ENCODE results near the gene RHOV. TPM values are rescaled to one million over a fixed set of nuclear protein-coding genes. Genes with fewer than 3 reads are reported as not detected.

Gene RHOV
- total and polyA plus RNA-seq, 8 donors = 0.31 to 1.5 (median 0.56) TPM

DNA sequence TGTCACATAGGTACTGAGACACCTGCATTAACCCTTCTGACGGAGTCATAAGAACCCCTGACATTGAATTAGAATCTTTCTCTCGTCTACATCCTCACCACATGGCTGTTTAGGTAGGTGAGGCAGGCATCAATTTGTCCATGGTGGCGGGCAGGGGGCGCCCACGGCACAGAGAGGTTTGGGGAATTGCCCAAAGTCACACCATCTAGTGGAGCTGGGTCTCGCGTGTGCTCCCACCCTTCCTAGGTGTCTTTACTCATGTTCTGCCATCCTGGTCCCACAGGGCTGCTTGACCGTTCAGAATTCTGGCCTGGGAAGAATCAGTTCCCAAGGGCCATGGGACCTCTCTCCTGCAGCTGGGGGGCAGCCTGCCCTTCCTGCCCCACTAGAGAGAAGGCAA, 40.5 kb upstream of the RHOV start:
- TF ChIP-seq, protein P1, sequence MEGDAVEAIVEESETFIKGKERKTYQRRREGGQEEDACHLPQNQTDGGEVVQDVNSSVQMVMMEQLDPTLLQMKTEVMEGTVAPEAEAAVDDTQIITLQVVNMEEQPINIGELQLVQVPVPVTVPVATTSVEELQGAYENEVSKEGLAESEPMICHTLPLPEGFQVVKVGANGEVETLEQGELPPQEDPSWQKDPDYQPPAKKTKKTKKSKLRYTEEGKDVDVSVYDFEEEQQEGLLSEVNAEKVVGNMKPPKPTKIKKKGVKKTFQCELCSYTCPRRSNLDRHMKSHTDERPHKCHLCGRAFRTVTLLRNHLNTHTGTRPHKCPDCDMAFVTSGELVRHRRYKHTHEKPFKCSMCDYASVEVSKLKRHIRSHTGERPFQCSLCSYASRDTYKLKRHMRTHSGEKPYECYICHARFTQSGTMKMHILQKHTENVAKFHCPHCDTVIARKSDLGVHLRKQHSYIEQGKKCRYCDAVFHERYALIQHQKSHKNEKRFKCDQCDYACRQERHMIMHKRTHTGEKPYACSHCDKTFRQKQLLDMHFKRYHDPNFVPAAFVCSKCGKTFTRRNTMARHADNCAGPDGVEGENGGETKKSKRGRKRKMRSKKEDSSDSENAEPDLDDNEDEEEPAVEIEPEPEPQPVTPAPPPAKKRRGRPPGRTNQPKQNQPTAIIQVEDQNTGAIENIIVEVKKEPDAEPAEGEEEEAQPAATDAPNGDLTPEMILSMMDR (IDR thresholded peaks at IDR 0.05) = no peak
- ATAC-seq (no peak), DNase-seq (no peak)
- Histone ChIP-seq H3K27me3 (no peaks in the 10 kb centered on the region), H3K27ac (peak overlapping the region; percentile 29 to 45), H3K4me1 (peaks cover 0 to 36% of the 10 kb centered on the region in 2 donors), H3K9me3 (no peaks in the 10 kb centered on the region), H3K4me3 (no peak overlapping the region), H3K36me3 (no peaks in the 10 kb centered on the region)
- intact Hi-C loops (cut with DNase I) = no loop called here

DNA sequence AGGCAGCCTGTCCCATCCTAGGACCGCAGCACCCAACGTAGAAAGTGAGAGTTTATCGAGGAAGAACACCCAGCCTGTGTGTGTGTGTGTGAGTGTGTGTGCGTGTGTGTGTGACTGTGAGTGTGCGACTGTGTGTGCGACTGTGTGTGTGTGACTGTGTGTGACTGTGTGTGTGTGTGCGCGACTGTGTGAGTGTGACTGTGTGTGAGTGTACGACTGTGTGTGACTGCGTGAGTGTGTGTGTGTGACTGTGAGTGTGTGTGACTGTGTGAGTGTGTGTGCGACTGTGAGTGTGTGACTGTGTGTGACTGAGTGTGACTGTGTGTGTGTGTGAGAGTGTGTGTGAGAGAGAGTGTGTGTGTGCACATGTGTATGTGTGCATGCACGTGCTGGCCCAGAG, 40.0 kb upstream of the RHOV start:
- ATAC-seq (no peak), DNase-seq (no peak)
- no peaks in the 10 kb centered on the region for H3K9me3 ChIP-seq
- intact Hi-C loops (cut with DNase I) = no loop called here
- H3K4me3 ChIP-seq = no peak overlapping the region
- no peaks in the 10 kb centered on the region for H3K36me3 ChIP-seq
- TF ChIP-seq, protein P1 (IDR thresholded peaks at IDR 0.05) = no peak
- H3K4me1 ChIP-seq = peaks cover 0 to 37% of the 10 kb centered on the region in 2 donors
- no peak overlapping the region for H3K27ac ChIP-seq
- no peaks in the 10 kb centered on the region for H3K27me3 ChIP-seq

DNA sequence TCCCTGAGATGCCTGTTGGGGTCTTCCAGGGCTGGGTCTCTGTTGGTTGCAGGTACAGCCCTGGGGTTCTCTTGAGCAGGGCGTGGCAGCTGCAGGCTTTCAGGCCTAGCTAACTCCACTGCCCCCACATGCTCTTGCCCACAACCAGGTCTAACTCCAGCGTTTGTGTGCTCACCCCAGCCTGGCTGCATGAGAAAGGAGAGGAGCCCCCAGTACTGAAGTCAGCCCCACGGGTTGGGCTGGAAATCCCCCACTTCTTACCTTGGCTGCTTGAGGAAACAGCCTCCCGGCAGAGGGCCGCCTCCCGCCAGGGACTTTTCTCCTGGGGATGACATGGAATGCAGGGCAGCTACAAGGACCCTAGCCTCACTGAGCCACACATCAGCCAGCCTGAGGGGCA, 38.4 kb upstream of the RHOV start:
- no peak for ATAC-seq
- Histone ChIP-seq H3K4me1 (peaks cover 3 to 42% of the 10 kb centered on the region in 2 donors), H3K36me3 (no peaks in the 10 kb centered on the region), H3K4me3 (no peak overlapping the region), H3K27me3 (no peaks in the 10 kb centered on the region), H3K27ac (no peak overlapping the region), H3K9me3 (no peaks in the 10 kb centered on the region)
- TF ChIP-seq, protein P1 (IDR thresholded peaks at IDR 0.05) = no peak
- intact Hi-C loops (cut with DNase I) = no loop called here
- DNase-seq = no peak

DNA sequence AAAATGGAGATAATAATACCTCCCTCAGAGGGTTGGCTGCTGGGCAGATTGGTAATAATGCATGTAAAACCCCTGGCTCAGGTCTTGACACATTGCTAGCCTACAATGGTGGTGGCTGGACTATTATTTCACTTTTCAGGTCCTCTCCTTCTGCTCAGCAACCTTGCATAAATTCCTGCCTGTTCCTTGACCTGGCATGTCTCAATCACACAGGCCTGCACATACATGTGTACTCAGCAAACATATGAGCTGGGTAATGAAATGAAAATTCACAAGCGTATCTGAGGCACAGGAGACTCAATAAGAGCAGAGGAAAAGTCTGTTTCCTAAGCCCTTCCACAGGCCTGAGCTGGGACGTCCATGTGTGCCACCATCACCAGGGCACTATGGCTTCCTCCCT, 37.7 kb upstream of the RHOV start:
- intact Hi-C loops (cut with DNase I) = no loop called here
- peaks cover 11 to 49% of the 10 kb centered on the region in 2 donors for H3K4me1 ChIP-seq

DNA sequence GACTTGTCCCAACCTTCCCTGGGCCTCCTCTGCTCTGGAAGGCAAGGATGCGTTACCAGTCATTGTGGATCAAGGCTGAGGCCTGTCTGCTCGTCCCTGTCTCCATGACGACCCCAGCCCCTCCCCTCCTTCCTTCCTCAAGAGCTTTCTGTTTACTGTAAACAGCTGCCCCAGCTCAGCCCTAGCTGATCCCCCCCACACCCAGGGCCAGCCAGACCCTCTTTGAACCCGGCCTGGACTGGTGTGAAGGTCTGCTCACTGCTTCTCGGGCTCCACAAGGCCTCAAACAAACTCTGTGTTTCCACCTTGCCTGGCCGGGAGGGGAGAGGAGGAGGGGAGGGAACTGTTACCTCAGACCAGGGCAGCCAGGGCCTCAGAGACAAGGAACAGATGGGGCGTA, 37.1 kb upstream of the RHOV start:
- intact Hi-C loops (cut with DNase I) = no loop called here
- Histone ChIP-seq H3K4me1 (peaks cover 14 to 55% of the 10 kb centered on the region in 2 donors), H3K9me3 (no peaks in the 10 kb centered on the region), H3K27ac (peak overlapping the region in 1 of 2 donors; percentile 58), H3K4me3 (no peak overlapping the region), H3K36me3 (no peaks in the 10 kb centered on the region), H3K27me3 (no peaks in the 10 kb centered on the region)
- TF ChIP-seq, protein P1 (IDR thresholded peaks at IDR 0.05) = no peak
- ATAC-seq (no peak), DNase-seq (no peak)

More for the DNA sequence above, 37.7 kb upstream of the RHOV start:
- TF ChIP-seq, protein P1 (IDR thresholded peaks at IDR 0.05) = no peak
- H3K9me3 ChIP-seq = no peaks in the 10 kb centered on the region
- no peaks in the 10 kb centered on the region for H3K36me3 ChIP-seq
- no peak for ATAC-seq
- H3K27ac ChIP-seq = peak overlapping the region in 1 of 2 donors; percentile 58
- H3K27me3 ChIP-seq = no peaks in the 10 kb centered on the region
- no peak overlapping the region for H3K4me3 ChIP-seq
- no peak for DNase-seq

Measured in left lung (tissue), 10 donors.